Smooth muscle cell (in vitro differentiated cells): ENCODE measurements around the gene NHS. TPM values are rescaled to one million over a fixed set of nuclear protein-coding genes. Genes with fewer than 3 reads are reported as not detected.

Experiments
- DNase-seq: peaks from one replicate; lab custom pipeline; 2025; ENCODE audit not compliant: unreplicated experiment; lab: John Stamatoyannopoulos, UW
- H2AFZ ChIP-seq: fragments of 200-600 bp; sonication (generic); 2 replicates; pipeline ENCODE4 v1.6.0; 2016; ENCODE audit warnings: antibody characterized with exemption, low read depth, mild to moderate bottlenecking
- H3F3A ChIP-seq: fragments of 200-600 bp; sonication (generic); 2 replicates; pipeline ENCODE4 v1.6.0; 2017; ENCODE audit warnings: antibody characterized with exemption, low read depth
- H3K27ac ChIP-seq: fragments of 200-600 bp; sonication (generic); 2 replicates; pipeline ENCODE4 v1.5.1; 2016; ENCODE audit warnings: low read depth, mild to moderate bottlenecking
- H3K27me3 ChIP-seq: fragments of 200-600 bp; sonication (generic); 2 replicates; pipeline ENCODE4 v1.6.1; 2016; ENCODE audit warnings: low read depth, mild to moderate bottlenecking
- H3K36me3 ChIP-seq: fragments of 200-600 bp; sonication (generic); 2 replicates; pipeline ENCODE4 v1.5.1; 2016; ENCODE audit warnings: low read depth
- H3K4me1 ChIP-seq: fragments of 200-600 bp; sonication (generic); 2 replicates; pipeline ENCODE4 v1.5.1; 2016; ENCODE audit warnings: low read depth
- H3K4me2 ChIP-seq: fragments of 200-600 bp; sonication (generic); 2 replicates; pipeline ENCODE4 v1.6.0; 2016; ENCODE audit warnings: mild to moderate bottlenecking
- H3K4me3 ChIP-seq: fragments of 200-600 bp; sonication (generic); 2 replicates; pipeline ENCODE4 v1.5.1; 2016; ENCODE audit warnings: mild to moderate bottlenecking
- H3K79me2 ChIP-seq: fragments of 200-600 bp; sonication (generic); 2 replicates; pipeline ENCODE4 v1.6.0; 2016; ENCODE audit warnings: low read depth, mild to moderate bottlenecking
- H3K9ac ChIP-seq: fragments of 200-600 bp; sonication (generic); 2 replicates; pipeline ENCODE4 v1.6.0; 2016; ENCODE audit warnings: low read depth
- H3K9me3 ChIP-seq: fragments of 200-600 bp; sonication (generic); replicated peaks from 2 replicates; pipeline ENCODE4 v1.5.1; 2016; ENCODE audit warnings: low read depth
- H4K20me1 ChIP-seq: fragments of 200-600 bp; sonication (generic); 2 replicates; pipeline ENCODE4 v1.6.0; 2016; ENCODE audit warnings: low read depth
- CTCF ChIP-seq: fragments of 200-600 bp; sonication (generic); IDR thresholded peaks from 2 replicates; pipeline ENCODE4 v1.5.1; 2017; ENCODE audit warnings: borderline replicate concordance, mild to moderate bottlenecking, antibody characterized with exemption; ENCODE audit not compliant: insufficient read depth, poor library complexity, severe bottlenecking
- WGBS: methylation state at CpG from one replicate; pipeline ENCODE4 v1.1.7; 2016; ENCODE audit warnings: low lambda C conversion rate; 5-methylcytosine and 5-hydroxymethylcytosine counted together
- polyA plus RNA-seq: library from polyadenylated mRNA; unstranded; fragments of >200 nt; fragmentation: Nextera tagmentation; extraction: Ambion mirVana; gene quantifications from 2 replicates; pipeline ENCODE4 v1.2.1, GENCODE V29; 2016
- total RNA-seq: library from RNA; depleted of rRNA; stranded (reverse); fragments of >200 nt; gene quantifications from 2 replicates; pipeline ENCODE4 v1.2.3, GENCODE V29; 2014

The NHS gene
- total and polyA plus RNA-seq, 2 experiments from 2014 or later, result 2.6 to 9.6 TPM

GRCh38 chrX:17725181-17725580, 350.2 kb downstream of the NHS start:
- no peaks in the 10 kb centered on the region for H3K27me3 ChIP-seq

GRCh38 chrX:17732138-17732783, 357.3 kb downstream of the NHS start:
- Histone ChIP-seq H2AFZ (no peak overlapping the region), H3K27ac (no peak overlapping the region), H3K79me2 (no peaks in the 10 kb centered on the region), H4K20me1 (no peaks in the 10 kb centered on the region), H3F3A (peaks cover 6% of the 10 kb centered on the region), H3K9me3 (peaks cover 2% of the 10 kb centered on the region), H3K27me3 (no peaks in the 10 kb centered on the region), H3K9ac (no peak overlapping the region), H3K4me3 (no peak overlapping the region), H3K4me2 (no peak overlapping the region), H3K36me3 (no peaks in the 10 kb centered on the region), H3K4me1 (no peaks in the 10 kb centered on the region)
- DNase-seq, result no peak
- 85% methylated on average over 16 of the region's 16 CpGs for WGBS
- TF ChIP-seq CTCF, result no peak

More at GRCh38 chrX:17725181-17725580, 350.2 kb downstream of the NHS start:
- H3K4me3 ChIP-seq, result no peak overlapping the region
- H3K9me3 ChIP-seq, result peaks cover 2% of the 10 kb centered on the region
- TF ChIP-seq CTCF, result no peak
- H4K20me1 ChIP-seq, result no peaks in the 10 kb centered on the region
- H3K27ac ChIP-seq, result no peak overlapping the region
- WGBS, result 74% methylated on average over 2 of the region's 2 CpGs
- H3K4me1 ChIP-seq, result no peaks in the 10 kb centered on the region
- no peaks in the 10 kb centered on the region for H3K36me3 ChIP-seq
- H2AFZ ChIP-seq, result no peak overlapping the region
- DNase-seq, result no peak
- no peak overlapping the region for H3K4me2 ChIP-seq
- H3F3A ChIP-seq, result no peaks in the 10 kb centered on the region
- H3K79me2 ChIP-seq, result no peaks in the 10 kb centered on the region
- no peak overlapping the region for H3K9ac ChIP-seq

- WGBS, result 72% methylated on average over 5 of the region's 5 CpGs
- H2AFZ ChIP-seq, result no peak overlapping the region
- H4K20me1 ChIP-seq, result peaks cover under 1% of the 10 kb centered on the region
- peaks cover 5% of the 10 kb centered on the region for H3K79me2 ChIP-seq
- peaks cover 6% of the 10 kb centered on the region for H3F3A ChIP-seq
- no peak for DNase-seq
- no peaks in the 10 kb centered on the region for H3K4me1 ChIP-seq
- no peak overlapping the region for H3K9ac ChIP-seq
- no peak overlapping the region for H3K27ac ChIP-seq
- no peak overlapping the region for H3K4me2 ChIP-seq
- no peaks in the 10 kb centered on the region for H3K9me3 ChIP-seq
- H3K4me3 ChIP-seq, result peak overlapping the region; percentile 9
- H3K27me3 ChIP-seq, result no peaks in the 10 kb centered on the region
- H3K36me3 ChIP-seq, result no peaks in the 10 kb centered on the region
- no peak for TF ChIP-seq CTCF
Observed at GRCh38 chrX:17735406-17735805, 360.4 kb downstream of the NHS start.

- peaks cover 6% of the 10 kb centered on the region for H3F3A ChIP-seq
- H3K27me3 ChIP-seq, result no peaks in the 10 kb centered on the region
- no peaks in the 10 kb centered on the region for H3K36me3 ChIP-seq
- peak overlapping the region; percentile 38 for H3K4me3 ChIP-seq
- H3K4me2 ChIP-seq, result peak overlapping the region; percentile 62
- no peak for TF ChIP-seq CTCF
- peak overlapping the region; percentile 52 for H3K27ac ChIP-seq
- H3K9me3 ChIP-seq, result no peaks in the 10 kb centered on the region
- 71% methylated on average over 5 of the region's 5 CpGs for WGBS
- peak overlapping the region; percentile 8 for H2AFZ ChIP-seq
- H3K79me2 ChIP-seq, result peaks cover 5% of the 10 kb centered on the region
- DNase-seq, result no peak
- H3K9ac ChIP-seq, result peak overlapping the region; percentile 39
- peaks cover 4% of the 10 kb centered on the region for H4K20me1 ChIP-seq
- H3K4me1 ChIP-seq, result no peaks in the 10 kb centered on the region
Observed at GRCh38 chrX:17736478-17736855, 361.5 kb downstream of the NHS start.
